ENCODE results near the gene RIPK3.
"Not testable (repeated sequence)": the region's sequence is repeated elsewhere in the genome, so short reads cannot be mapped to it uniquely, and the experiment has no call there.

Gene RIPK3

GRCh38 chr14:24343795-24344660 lies 4.2 kb upstream of the RIPK3 start:
- DNase-seq = no peak

- DNase-seq = no peak
Observed at GRCh38 chr14:24342889-24343288, 3.1 kb upstream of the RIPK3 start.

- DNase-seq = no peak
Observed at GRCh38 chr14:24340606-24341005, 815 bp upstream of the RIPK3 start.

- DNase-seq = no peak
Observed at GRCh38 chr14:24338843-24339242, 948 bp downstream of the RIPK3 start.

- DNase-seq = no peak
Observed at GRCh38 chr14:24337824-24338175, 2.0 kb downstream of the RIPK3 start.

GRCh38 chr14:24337144-24337823 lies 2.5 kb downstream of the RIPK3 start:
- DNase-seq = no peak

GRCh38 chr14:24335461-24336171 lies 4.2 kb downstream of the RIPK3 start:
- no peak for DNase-seq

- peak; percentile 30 for DNase-seq
Observed at GRCh38 chr14:24334431-24335291, 5.1 kb downstream of the RIPK3 start, which contains the start of gene ADCY4. ADCY4 (minus strand) TSS chr14:24335071; CDS start chr14:24334652, 419 bp downstream.

- peak; percentile 89 for DNase-seq
Observed at GRCh38 chr14:24332268-24332993, 7.4 kb downstream of the RIPK3 start.

GRCh38 chr14:24331731-24332267 lies 8.0 kb downstream of the RIPK3 start:
- no peak for DNase-seq

- DNase-seq = no peak
Observed at GRCh38 chr14:24330973-24331674, 8.7 kb downstream of the RIPK3 start.

GRCh38 chr14:24329736-24330135 lies 10.1 kb downstream of the RIPK3 start:
- DNase-seq = peak; percentile 59

GRCh38 chr14:24329073-24329663 lies 10.6 kb downstream of the RIPK3 start:
- no peak for DNase-seq

GRCh38 chr14:24327914-24328313 lies 11.9 kb downstream of the RIPK3 start:
- not testable (repeated sequence) for DNase-seq

- DNase-seq = no peak
Observed at GRCh38 chr14:24327303-24327702, 12.5 kb downstream of the RIPK3 start.

- no peak for DNase-seq
Observed at GRCh38 chr14:24325963-24326362, 13.8 kb downstream of the RIPK3 start.

- DNase-seq = no peak
Observed at GRCh38 chr14:24325041-24325530, 14.7 kb downstream of the RIPK3 start.

GRCh38 chr14:24324024-24324423 lies 15.8 kb downstream of the RIPK3 start:
- DNase-seq = no peak

- DNase-seq = no peak
Observed at GRCh38 chr14:24323341-24323740, 16.4 kb downstream of the RIPK3 start.

- no peak for DNase-seq
Observed at GRCh38 chr14:24322672-24323071, 17.1 kb downstream of the RIPK3 start.

Data from CD4-positive, alpha-beta T cell treated with Interleukin-6 for 4 hours (primary cell).